GM19463 (cell line): ENCODE data around the gene BTRC.

ENCODE experiments used
- ATAC-seq: cut with Tn5 transposase; IDR thresholded peaks from one replicate; pipeline ENCODE4 v1.9.1; 2021; ENCODE audit warnings: mild to moderate bottlenecking, moderate library complexity; ENCODE audit not compliant: unreplicated experiment

Gene BTRC

GRCh38 chr10:101476383-101476782, 122.4 kb downstream of the BTRC start:
- ATAC-seq: no peak

GRCh38 chr10:101478956-101479355, 125.0 kb downstream of the BTRC start:
- no peak for ATAC-seq

GRCh38 chr10:101481256-101481655, 127.3 kb downstream of the BTRC start:
- no peak for ATAC-seq

- ATAC-seq: no peak
Measured at GRCh38 chr10:101482568-101482967, 128.6 kb downstream of the BTRC start.

GRCh38 chr10:101484175-101484745, 130.3 kb downstream of the BTRC start:
- no peak for ATAC-seq

- ATAC-seq: no peak
Measured at GRCh38 chr10:101485207-101485606, 131.2 kb downstream of the BTRC start.

- no peak for ATAC-seq
Measured at GRCh38 chr10:101485681-101486554, 132.0 kb downstream of the BTRC start.

- no peak for ATAC-seq
Measured at GRCh38 chr10:101487399-101487798, 133.4 kb downstream of the BTRC start.

GRCh38 chr10:101489355-101489754, 135.4 kb downstream of the BTRC start:
- no peak for ATAC-seq

GRCh38 chr10:101490026-101490425, 136.1 kb downstream of the BTRC start:
- no peak for ATAC-seq

GRCh38 chr10:101492205-101492604, 138.2 kb downstream of the BTRC start:
- no peak for ATAC-seq

- ATAC-seq: no peak
Measured at GRCh38 chr10:101492814-101493213, 138.8 kb downstream of the BTRC start.

- ATAC-seq: no peak
Measured at GRCh38 chr10:101493249-101493648, 139.3 kb downstream of the BTRC start.

GRCh38 chr10:101493782-101494281, 139.9 kb downstream of the BTRC start:
- ATAC-seq: no peak

- no peak for ATAC-seq
Measured at GRCh38 chr10:101494650-101495049, 140.7 kb downstream of the BTRC start.

GRCh38 chr10:101495324-101495925, 141.5 kb downstream of the BTRC start:
- no peak for ATAC-seq

GRCh38 chr10:101504438-101504837, 150.5 kb downstream of the BTRC start:
- no peak for ATAC-seq

- ATAC-seq: no peak
Measured at GRCh38 chr10:101506829-101507661, 153.1 kb downstream of the BTRC start.

- ATAC-seq: no peak
Measured at GRCh38 chr10:101507828-101508227, 153.9 kb downstream of the BTRC start.

GRCh38 chr10:101511938-101512337, 158.0 kb downstream of the BTRC start:
- no peak for ATAC-seq

- no peak for ATAC-seq
Measured at GRCh38 chr10:101512738-101513137, 158.8 kb downstream of the BTRC start.
